Skeletal muscle tissue (tissue), 4 donors: ENCODE measurements around the gene RANBP3. TPM values are rescaled to one million over a fixed set of nuclear protein-coding genes. Genes with fewer than 3 reads are reported as not detected.

Source experiments
- H3K27ac ChIP-seq: one replicate; pipeline ENCODE4 v1.7.0; 2013; ENCODE audit warnings: mild to moderate bottlenecking, low read depth, low read length, inconsistent platforms
- H3K27me3 ChIP-seq, 3 donors: one replicate each; pipeline ENCODE4 v1.7.0; 2013; ENCODE audit warnings: low read length in 3 of 3; ENCODE audit not compliant: control insufficient read depth in 3 of 3, insufficient read depth in 3 of 3
- H3K36me3 ChIP-seq, 3 donors: one replicate each; pipeline ENCODE4 v1.7.0; 2013; ENCODE audit warnings: low read length in 3 of 3; ENCODE audit not compliant: control insufficient read depth in 3 of 3, insufficient read depth in 3 of 3
- H3K4me1 ChIP-seq, 3 donors: one replicate each; pipeline ENCODE4 v1.7.0; 2013; ENCODE audit warnings: low read length in 3 of 3, mild to moderate bottlenecking in 3 of 3; ENCODE audit not compliant: control insufficient read depth in 3 of 3, insufficient read depth in 3 of 3
- H3K4me3 ChIP-seq, 3 donors: one replicate each; pipeline ENCODE4 v1.7.0; 2013; ENCODE audit warnings: low read length in 3 of 3
- H3K9ac ChIP-seq, 3 donors: one replicate each; pipeline ENCODE4 v1.7.0; 2013; ENCODE audit warnings: low read length in 3 of 3, mild to moderate bottlenecking in 3 of 3, moderate library complexity in 2 of 3, low read depth in 1 of 3
- H3K9me3 ChIP-seq, 3 donors: one replicate each; pipeline ENCODE4 v1.7.0; 2013; ENCODE audit warnings: low read length in 3 of 3; ENCODE audit not compliant: control insufficient read depth in 3 of 3
- total RNA-seq: library from RNA; depleted of rRNA; stranded (reverse); fragments of >200 nt; gene quantifications from one replicate; pipeline ENCODE4 v1.2.3, GENCODE V29; 2014
- donor health status: Osteomylitis.

RANBP3 gene
- total RNA-seq, 1 donor from 2014 or later, result 26.6 TPM

GRCh38 chr19:6020166-6020882 lies 42.4 kb upstream of the RANBP3 start:
- H3K9ac ChIP-seq, result no peak overlapping the region

GRCh38 chr19:6018786-6019185 lies 40.8 kb upstream of the RANBP3 start:
- Histone ChIP-seq H3K27ac (no peak overlapping the region), H3K36me3 (peaks cover 0 to 2% (median 0%) of the 10 kb centered on the region in 3 donors), H3K27me3 (peaks cover 0 to 4% (median 2%) of the 10 kb centered on the region in 3 donors), H3K4me3 (no peak overlapping the region), H3K9me3 (no peaks in the 10 kb centered on the region), H3K4me1 (peaks cover 4 to 10% (median 6%) of the 10 kb centered on the region in 3 donors), H3K9ac (no peak overlapping the region)

More at GRCh38 chr19:6020166-6020882, 42.4 kb upstream of the RANBP3 start:
- Histone ChIP-seq H3K4me1 (peaks cover 4 to 10% (median 6%) of the 10 kb centered on the region in 3 donors), H3K27me3 (peaks cover 0 to 4% (median 2%) of the 10 kb centered on the region in 3 donors), H3K9me3 (no peaks in the 10 kb centered on the region), H3K4me3 (no peak overlapping the region), H3K27ac (no peak overlapping the region), H3K36me3 (peaks cover 0 to 5% (median 2%) of the 10 kb centered on the region in 3 donors)

- Histone ChIP-seq H3K27me3 (peaks cover 0 to under 1% (median 0%) of the 10 kb centered on the region in 3 donors), H3K36me3 (peaks cover 0 to 2% (median 0%) of the 10 kb centered on the region in 3 donors), H3K27ac (no peak overlapping the region), H3K4me3 (no peak overlapping the region), H3K9ac (no peak overlapping the region), H3K4me1 (peaks cover 0 to 4% (median 3%) of the 10 kb centered on the region in 3 donors), H3K9me3 (no peaks in the 10 kb centered on the region)
Measured at GRCh38 chr19:6017576-6017975, 39.6 kb upstream of the RANBP3 start.

- no peaks in the 10 kb centered on the region for H3K4me1 ChIP-seq
- H3K9ac ChIP-seq, result no peak overlapping the region
- H3K27me3 ChIP-seq, result no peaks in the 10 kb centered on the region
- H3K4me3 ChIP-seq, result no peak overlapping the region
- no peaks in the 10 kb centered on the region for H3K9me3 ChIP-seq
- no peak overlapping the region for H3K27ac ChIP-seq
- peaks cover 0 to 2% (median 2%) of the 10 kb centered on the region in 3 donors for H3K36me3 ChIP-seq
Measured at GRCh38 chr19:6015841-6016545, 38.1 kb upstream of the RANBP3 start.

GRCh38 chr19:6014551-6015135 lies 36.7 kb upstream of the RANBP3 start:
- peaks cover 0 to 4% (median 1%) of the 10 kb centered on the region in 3 donors for H3K36me3 ChIP-seq
- no peak overlapping the region for H3K4me3 ChIP-seq
- H3K27ac ChIP-seq, result no peak overlapping the region
- H3K9me3 ChIP-seq, result no peaks in the 10 kb centered on the region
- no peaks in the 10 kb centered on the region for H3K27me3 ChIP-seq
- no peaks in the 10 kb centered on the region for H3K4me1 ChIP-seq
- no peak overlapping the region for H3K9ac ChIP-seq

GRCh38 chr19:6012426-6013170 lies 34.7 kb upstream of the RANBP3 start:
- Histone ChIP-seq H3K4me3 (no peak overlapping the region), H3K9ac (no peak overlapping the region), H3K27ac (no peak overlapping the region), H3K9me3 (no peaks in the 10 kb centered on the region), H3K36me3 (peaks cover 0 to 5% (median 0%) of the 10 kb centered on the region in 3 donors), H3K4me1 (no peaks in the 10 kb centered on the region), H3K27me3 (no peaks in the 10 kb centered on the region)

GRCh38 chr19:6011794-6012193 lies 33.9 kb upstream of the RANBP3 start:
- Histone ChIP-seq H3K9ac (no peak overlapping the region), H3K27ac (no peak overlapping the region), H3K27me3 (no peaks in the 10 kb centered on the region), H3K4me3 (no peak overlapping the region), H3K4me1 (no peaks in the 10 kb centered on the region), H3K36me3 (peaks cover 0 to 5% (median 2%) of the 10 kb centered on the region in 3 donors), H3K9me3 (no peaks in the 10 kb centered on the region)

GRCh38 chr19:6011206-6011605 lies 33.3 kb upstream of the RANBP3 start:
- Histone ChIP-seq H3K27me3 (no peaks in the 10 kb centered on the region), H3K9me3 (no peaks in the 10 kb centered on the region), H3K4me1 (no peaks in the 10 kb centered on the region), H3K4me3 (no peak overlapping the region), H3K27ac (no peak overlapping the region), H3K9ac (no peak overlapping the region), H3K36me3 (peaks cover 0 to 5% (median 3%) of the 10 kb centered on the region in 3 donors)

GRCh38 chr19:6010107-6010506 lies 32.2 kb upstream of the RANBP3 start:
- H3K36me3 ChIP-seq, result peaks cover 0 to 5% (median 3%) of the 10 kb centered on the region in 3 donors
- no peak overlapping the region for H3K9ac ChIP-seq
- H3K27me3 ChIP-seq, result no peaks in the 10 kb centered on the region
- no peak overlapping the region for H3K27ac ChIP-seq
- no peaks in the 10 kb centered on the region for H3K4me1 ChIP-seq
- H3K9me3 ChIP-seq, result no peaks in the 10 kb centered on the region
- H3K4me3 ChIP-seq, result no peak overlapping the region
